ENCODE measurements around the gene ST3GAL2. TPM values are rescaled to one million over a fixed set of nuclear protein-coding genes. Genes with fewer than 3 reads are reported as not detected.
"Not testable (repeated sequence)": the region's sequence is repeated elsewhere in the genome, so short reads cannot be mapped to it uniquely, and the experiment has no call there.

ST3GAL2 gene
- total RNA-seq, 1 experiment from 2014 or later, result 45.9 TPM

- H3K23ac ChIP-seq (ENCODE audit: insufficient read length, low read depth, low read length); H3K27ac ChIP-seq (ENCODE audit: insufficient read length, low read depth, low read length); H2BK15ac ChIP-seq (ENCODE audit: low read depth, low read length); H3T11ph ChIP-seq (ENCODE audit: low read length); H2BK5ac ChIP-seq (ENCODE audit: insufficient read length, low read length); H3K9ac ChIP-seq (ENCODE audit: extremely low read depth, insufficient read length, low read length); H3K56ac ChIP-seq (ENCODE audit: insufficient read length, low read depth, low read length); H3K27me3 ChIP-seq (ENCODE audit: insufficient read depth, low read length); H2BK12ac ChIP-seq (ENCODE audit: insufficient read length, low read depth, low read length); H3K14ac ChIP-seq (ENCODE audit: insufficient read depth, low read length); H3K36me3 Mint-ChIP-seq (ENCODE audit: insufficient read depth in 1 of 3, low read depth in 3 of 3); H2BK120ac ChIP-seq (ENCODE audit: low read depth, low read length, poor library complexity, severe bottlenecking); H4K5ac ChIP-seq (ENCODE audit: insufficient read length, low read depth, low read length); H3K23me2 ChIP-seq (ENCODE audit: insufficient read length, low read depth, low read length, poor library complexity, severe bottlenecking); H3K9me3 ChIP-seq (ENCODE audit: control insufficient read depth, low read depth, low read length); H2AFZ ChIP-seq (ENCODE audit: low read length); H3K27me3 Mint-ChIP-seq (ENCODE audit: low read depth); H3K4ac ChIP-seq (ENCODE audit: low read depth, low read length); H3K79me2 ChIP-seq (ENCODE audit: insufficient read depth, low read length); H3K4me1 ChIP-seq (ENCODE audit: insufficient read depth, low read length); H4K91ac ChIP-seq (ENCODE audit: insufficient read length, low read depth, low read length); H3K18ac ChIP-seq (ENCODE audit: insufficient read length, low read depth, low read length); H3K4me2 ChIP-seq (ENCODE audit: insufficient read depth, insufficient read length, low read length); DNase-seq; H4K8ac ChIP-seq (replicated peaks; ENCODE audit: insufficient read length, low read depth, low read length); H3K9me3 Mint-ChIP-seq; H3K79me1 ChIP-seq (ENCODE audit: insufficient read depth, low read depth, low read length, poor library complexity, severe bottlenecking); H2BK20ac ChIP-seq (ENCODE audit: low read depth, low read length, poor library complexity, severe bottlenecking); H2AK5ac ChIP-seq (ENCODE audit: insufficient read length, low read length); H4K20me1 ChIP-seq (ENCODE audit: control insufficient read depth, insufficient read depth, insufficient read length): not testable (repeated sequence)
- Mint-ChIP-seq H3K4me1 (peaks cover 19 to 22% of the 10 kb centered on the region in 2 experiments), H3K4me3 (peak overlapping the region in 1 of 2 experiments; percentile 8; a peak in 1 of 5 replicates), H3K27ac (peak overlapping the region in 2 of 3 experiments; percentile 6 to 68; a peak in 1 of 7 replicates)
- no CpG with 5 or more reads among the region's 37 CpGs for WGBS (ENCODE audit: extremely low coverage, insufficient read length, low lambda C conversion rate)
Observed at GRCh38 chr16:70450142-70451003, 11.5 kb upstream of the ST3GAL2 start.
